Erythroblast (primary cell): ENCODE data around the gene GPSM3.

Source experiments
- GATA1 ChIP-seq: IDR thresholded peaks from 2 replicates; pipeline ENCODE4 v1.6.1; 2011; ENCODE audit warnings: low read depth, mild to moderate bottlenecking, control low read depth, low read length, moderate library complexity
- POLR2A ChIP-seq: IDR thresholded peaks from 2 replicates; pipeline ENCODE4 v1.6.1; 2011; ENCODE audit warnings: mild to moderate bottlenecking, low read length

DNA sequence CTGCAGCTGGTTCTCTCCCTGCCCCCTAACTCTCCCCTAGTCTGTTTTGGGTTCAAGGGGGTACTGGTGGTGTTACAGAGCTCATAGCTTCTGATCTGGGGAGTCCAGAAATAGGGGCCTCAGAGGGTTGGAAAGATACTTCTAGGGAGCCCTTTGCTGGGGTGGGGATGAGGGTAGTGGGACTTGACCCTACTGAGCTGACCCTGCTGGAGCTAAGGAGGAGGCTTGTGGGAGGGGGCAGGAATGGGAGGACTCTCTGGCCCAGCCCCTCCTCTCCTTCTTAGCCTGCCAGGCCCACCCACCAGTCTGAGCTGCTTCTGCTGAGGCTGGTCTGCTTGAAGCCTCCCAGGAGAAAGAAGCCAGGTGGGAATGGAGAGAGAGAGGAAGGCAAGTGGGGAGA is 28.1 kb downstream of the GPSM3 start, which contains the start of gene EGFL8:
- TF ChIP-seq POLR2A (no peak), GATA1 (no peak)
